Chondrocyte (in vitro differentiated cells): ENCODE data around the gene MMD. TPM values are rescaled to one million over a fixed set of nuclear protein-coding genes. Genes with fewer than 3 reads are reported as not detected.
"Not testable (repeated sequence)": the region's sequence is repeated elsewhere in the genome, so short reads cannot be mapped to it uniquely, and the experiment has no call there.

Experiments
- DNase-seq: peaks from one replicate; pipeline ENCODE4 v3.0.0; 2021; ENCODE audit warnings: mixed read lengths, low spot score
- H3K27ac Mint-ChIP-seq: one replicate; pipeline ENCODE4 v1.8.0; 2021; ENCODE audit warnings: mild to moderate bottlenecking, moderate library complexity, mixed read lengths; ENCODE audit not compliant: unreplicated experiment
- H3K27me3 Mint-ChIP-seq: 2 replicates; pipeline ENCODE4 v1.8.0; 2021; ENCODE audit warnings: low read depth, mixed read lengths
- H3K36me3 Mint-ChIP-seq: 2 replicates; pipeline ENCODE4 v1.8.0; 2021; ENCODE audit warnings: low read depth, mixed read lengths
- H3K4me1 Mint-ChIP-seq: 2 replicates; pipeline ENCODE4 v1.8.0; 2021; ENCODE audit warnings: low read depth, mild to moderate bottlenecking, mixed read lengths
- H3K4me3 Mint-ChIP-seq: one replicate; pipeline ENCODE4 v1.8.0; 2021; ENCODE audit warnings: mild to moderate bottlenecking, moderate library complexity, mixed read lengths; ENCODE audit not compliant: unreplicated experiment
- H3K9me3 Mint-ChIP-seq: 2 replicates; pipeline ENCODE4 v1.8.0; 2021; ENCODE audit warnings: low read depth, mixed read lengths
- CTCF ChIP-seq: fragments of 200-600 bp; sonication (generic); IDR thresholded peaks from 2 replicates; pipeline ENCODE4 v1.5.0; 2021; ENCODE audit warnings: antibody characterized with exemption, mild to moderate bottlenecking, moderate library complexity
- long read RNA-seq: library from polyadenylated mRNA; stranded (forward); transcript quantifications from one replicate; pipeline ENCODE4 v2.0.0, GENCODE V29; 2021
- total RNA-seq: library from RNA; stranded (reverse); gene quantifications from 3 replicates; pipeline ENCODE4 v1.2.1, GENCODE V29; 2021

The MMD gene, protein sequence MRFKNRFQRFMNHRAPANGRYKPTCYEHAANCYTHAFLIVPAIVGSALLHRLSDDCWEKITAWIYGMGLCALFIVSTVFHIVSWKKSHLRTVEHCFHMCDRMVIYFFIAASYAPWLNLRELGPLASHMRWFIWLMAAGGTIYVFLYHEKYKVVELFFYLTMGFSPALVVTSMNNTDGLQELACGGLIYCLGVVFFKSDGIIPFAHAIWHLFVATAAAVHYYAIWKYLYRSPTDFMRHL
- 7.6 to 9.4 TPM (median 8.2 TPM) in 3 replicates for total RNA-seq
- long read RNA-seq, transcript MMD-201 (7 exons, 2,735 nt) = major isoform, 25 of 28 reads
- long read RNA-seq, partial matches to known transcripts = 1 of 28 reads
- long read RNA-seq, other reads (novel, unspliced or antisense) = 1 of 28 reads

GRCh38 chr17:55421179-55421934, at the start of gene MMD:
Gene MMD (minus strand): TSS chr17:55421835. CDS start chr17:55421695, 140 bp downstream.
- DNase-seq = peak; percentile 84
- TF ChIP-seq CTCF = no peak
- peaks cover 3% of the 10 kb centered on the region for H3K9me3 Mint-ChIP-seq
- no peak within 1 kb of the TSS for H3K27ac Mint-ChIP-seq
- H3K36me3 Mint-ChIP-seq = peaks cover 2% of the 10 kb centered on the region
- H3K4me3 Mint-ChIP-seq = peak within 1 kb of the TSS; percentile 82
- H3K4me1 Mint-ChIP-seq = peaks cover 11% of the 10 kb centered on the region
- H3K27me3 Mint-ChIP-seq = peaks cover 23% of the 10 kb centered on the region

GRCh38 chr17:55466671-55467070, 45.0 kb upstream of the MMD start:
- Mint-ChIP-seq H3K36me3 (no peaks in the 10 kb centered on the region), H3K27ac (no peak overlapping the region), H3K4me1 (no peaks in the 10 kb centered on the region), H3K9me3 (no peaks in the 10 kb centered on the region), H3K4me3 (no peak overlapping the region), H3K27me3 (no peaks in the 10 kb centered on the region)
- TF ChIP-seq CTCF = no peak
- no peak for DNase-seq

- not testable (repeated sequence) for H3K9me3 Mint-ChIP-seq, DNase-seq, H3K27ac Mint-ChIP-seq, H3K27me3 Mint-ChIP-seq, H3K36me3 Mint-ChIP-seq, H3K4me3 Mint-ChIP-seq, H3K4me1 Mint-ChIP-seq
Observed at GRCh38 chr17:55465771-55466170, 44.1 kb upstream of the MMD start.

- Mint-ChIP-seq H3K4me3 (no peak overlapping the region), H3K27me3 (no peaks in the 10 kb centered on the region), H3K9me3 (no peaks in the 10 kb centered on the region), H3K27ac (no peak overlapping the region), H3K4me1 (no peaks in the 10 kb centered on the region), H3K36me3 (no peaks in the 10 kb centered on the region)
- DNase-seq = no peak
- TF ChIP-seq CTCF = no peak
Observed at GRCh38 chr17:55463600-55463999, 42.0 kb upstream of the MMD start.

DNA sequence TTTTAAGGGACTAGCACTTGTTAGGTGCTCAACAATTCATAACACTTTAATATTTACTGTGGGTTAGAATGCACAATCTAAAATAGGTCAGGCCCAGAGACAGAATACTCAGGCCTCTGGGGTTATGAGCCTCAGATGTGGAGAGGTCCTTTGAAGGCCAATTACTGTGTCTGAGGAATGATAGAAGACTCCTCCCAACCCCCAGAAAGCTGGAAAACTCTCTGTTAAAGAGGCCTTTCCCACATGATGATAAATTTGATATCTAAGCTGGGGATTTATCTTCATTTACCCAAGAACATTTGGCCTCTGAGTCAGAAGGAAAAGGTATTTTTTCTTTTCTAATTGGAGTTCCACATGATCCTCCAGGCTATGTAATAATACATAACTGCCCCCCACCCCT, 41.1 kb upstream of the MMD start:
- Mint-ChIP-seq H3K27me3 (no peaks in the 10 kb centered on the region), H3K27ac (no peak overlapping the region), H3K9me3 (no peaks in the 10 kb centered on the region), H3K4me1 (no peaks in the 10 kb centered on the region), H3K4me3 (no peak overlapping the region), H3K36me3 (no peaks in the 10 kb centered on the region)
- DNase-seq = no peak
- no peak for TF ChIP-seq CTCF
